Islet precursor cell (in vitro differentiated cells): Measurements from ENCODE around the gene TMPRSS15.

Experiments
- DNase-seq: peaks from one replicate; pipeline ENCODE4 v3.0.0-alpha.2; 2018

TMPRSS15 gene

DNA sequence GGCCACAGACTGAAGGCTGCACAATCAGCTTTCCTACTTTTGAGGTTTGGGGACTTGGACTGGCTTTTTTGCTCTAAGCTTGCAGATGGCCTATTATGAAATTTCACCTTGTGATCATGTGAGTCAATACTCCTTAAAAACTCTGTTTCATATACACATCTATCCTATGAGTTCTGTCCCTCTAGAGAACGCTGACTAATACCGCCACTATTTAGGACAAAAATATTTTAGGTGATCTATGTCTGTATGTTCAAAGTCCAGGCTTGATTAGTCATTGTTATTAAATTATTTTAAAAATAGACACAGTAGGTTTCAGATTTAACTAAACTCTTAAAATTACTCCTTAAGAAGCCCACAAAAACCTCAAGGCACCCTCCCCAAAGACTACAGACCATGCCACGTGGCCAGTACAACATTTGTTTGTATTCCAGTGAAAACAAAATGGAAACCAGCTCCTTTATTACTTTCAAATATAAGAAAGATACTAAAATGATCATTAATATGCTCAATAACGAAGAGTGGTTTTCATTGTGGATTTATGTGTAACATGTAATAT lies 63.1 kb downstream of the TMPRSS15 start:
- no peak for DNase-seq

DNA sequence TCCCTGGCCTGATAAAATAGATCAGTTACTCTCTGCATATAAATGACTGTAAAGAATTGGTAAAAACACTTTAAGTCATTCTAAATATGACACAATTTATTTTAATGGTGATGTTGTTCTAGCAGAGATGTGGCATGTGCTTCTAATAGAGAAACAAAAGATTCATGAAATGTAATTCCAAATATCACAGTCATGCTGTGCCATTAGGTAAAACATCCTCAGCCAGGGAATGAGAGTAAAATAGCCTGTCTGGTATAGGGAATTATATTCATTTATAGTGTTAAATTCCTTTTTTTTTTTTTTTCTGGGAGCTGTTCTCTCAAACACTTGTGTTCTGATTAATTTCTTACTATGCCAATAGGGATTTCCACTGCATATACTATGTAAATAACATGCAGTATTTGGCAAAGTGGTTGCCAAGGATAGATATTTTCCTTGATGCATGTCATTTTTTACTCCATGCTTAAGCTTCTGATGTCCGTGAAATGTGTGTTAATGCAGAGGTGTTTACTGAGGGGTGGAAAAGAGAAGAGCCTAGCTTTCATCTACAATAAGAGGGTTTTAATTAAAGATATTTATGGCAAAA lies 67.8 kb downstream of the TMPRSS15 start:
- no peak for DNase-seq

DNA sequence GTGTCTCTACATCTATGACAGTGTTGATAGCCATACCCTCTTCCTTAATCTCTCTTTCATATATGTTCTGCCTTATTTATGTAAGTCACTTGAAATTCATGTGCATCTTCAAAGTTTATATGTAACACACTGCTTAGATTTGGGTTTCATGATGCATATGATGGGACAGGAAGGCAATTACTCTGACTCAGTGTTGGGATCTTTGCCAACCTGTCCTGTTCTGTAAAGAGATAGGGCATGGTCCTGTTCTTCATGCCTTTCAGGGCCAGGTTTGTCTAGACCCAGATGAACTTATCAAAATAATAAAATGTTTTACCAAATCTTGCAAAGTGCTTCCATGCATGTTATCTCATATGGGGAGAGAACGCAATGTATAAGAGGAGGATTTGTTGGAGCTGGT lies 69.5 kb downstream of the TMPRSS15 start:
- no peak for DNase-seq

DNA sequence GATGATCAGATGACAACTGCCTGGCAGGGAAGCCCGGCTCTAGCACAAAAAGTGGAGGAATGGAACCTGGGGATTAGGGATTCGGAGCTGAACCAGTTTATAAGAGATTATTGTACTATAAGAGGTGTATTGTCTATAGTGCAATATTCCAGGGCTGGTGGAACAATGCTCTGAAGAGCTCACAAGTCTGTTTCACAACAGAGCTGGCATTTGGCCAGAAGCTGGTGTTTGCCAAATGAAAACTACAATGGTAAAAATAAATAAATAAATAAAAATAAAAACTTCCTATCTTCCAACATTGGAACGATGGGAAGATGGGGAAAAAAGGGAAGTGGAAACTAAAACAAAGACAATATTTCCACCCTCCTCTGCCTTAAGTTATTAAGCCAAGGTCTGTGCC lies 85.4 kb downstream of the TMPRSS15 start:
- no peak for DNase-seq

DNA sequence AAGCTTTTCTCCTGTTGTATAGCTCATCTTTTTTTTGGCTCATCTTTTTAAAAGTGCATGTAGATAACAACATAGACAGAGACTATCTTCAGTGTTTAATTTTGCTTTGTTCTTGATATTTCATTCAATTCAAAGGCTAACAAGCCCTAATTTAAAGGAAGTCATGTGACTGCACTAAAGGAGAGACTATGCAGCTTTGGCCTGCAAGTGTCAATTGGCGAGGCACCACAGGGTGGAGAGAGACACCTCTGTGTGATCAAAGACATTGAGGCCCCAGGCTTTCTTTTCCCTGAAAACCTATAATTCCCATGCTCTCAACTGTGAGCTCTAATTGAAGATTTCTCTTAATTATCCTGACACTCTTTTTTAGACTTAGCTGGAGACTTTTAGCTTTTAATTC lies 105.4 kb downstream of the TMPRSS15 start:
- no peak for DNase-seq

DNA sequence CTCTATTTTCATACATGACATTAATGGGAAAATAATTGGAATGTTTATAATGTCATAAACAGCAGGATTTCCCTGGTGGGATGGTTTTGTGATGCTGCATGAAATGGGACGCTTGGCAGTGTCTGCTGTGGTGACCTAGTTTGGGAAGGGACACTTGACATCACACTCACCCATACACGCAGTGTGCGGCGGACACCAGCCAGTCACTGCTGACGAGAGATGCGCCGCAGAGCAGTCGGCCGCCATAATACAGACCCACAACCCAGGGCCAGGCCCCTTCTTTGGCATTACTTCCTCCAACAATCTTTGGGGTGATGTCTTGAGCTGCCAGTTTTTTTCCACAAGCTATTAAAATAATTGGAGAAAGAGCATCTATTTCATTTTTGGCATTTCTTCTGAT lies 109.5 kb downstream of the TMPRSS15 start:
- no peak for DNase-seq

DNA sequence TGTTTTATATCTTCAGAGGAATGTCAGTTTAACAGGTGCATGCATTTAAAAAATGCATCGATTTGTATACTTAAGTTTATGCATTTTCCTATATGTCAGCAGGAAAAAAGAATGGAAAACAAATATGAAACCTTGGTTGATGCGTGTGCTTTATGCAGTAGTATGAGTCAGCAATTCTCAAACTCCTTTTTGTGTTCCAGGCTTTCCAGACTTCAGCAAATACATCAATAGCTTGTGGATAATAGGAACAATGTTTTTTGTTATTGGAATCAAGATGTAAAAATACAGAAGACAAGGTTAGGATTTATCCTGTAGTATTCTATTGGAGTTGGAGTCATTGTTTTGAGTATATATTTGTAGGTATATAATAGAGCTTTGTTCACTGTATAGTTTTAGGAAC lies 113.7 kb downstream of the TMPRSS15 start:
- no peak for DNase-seq

DNA sequence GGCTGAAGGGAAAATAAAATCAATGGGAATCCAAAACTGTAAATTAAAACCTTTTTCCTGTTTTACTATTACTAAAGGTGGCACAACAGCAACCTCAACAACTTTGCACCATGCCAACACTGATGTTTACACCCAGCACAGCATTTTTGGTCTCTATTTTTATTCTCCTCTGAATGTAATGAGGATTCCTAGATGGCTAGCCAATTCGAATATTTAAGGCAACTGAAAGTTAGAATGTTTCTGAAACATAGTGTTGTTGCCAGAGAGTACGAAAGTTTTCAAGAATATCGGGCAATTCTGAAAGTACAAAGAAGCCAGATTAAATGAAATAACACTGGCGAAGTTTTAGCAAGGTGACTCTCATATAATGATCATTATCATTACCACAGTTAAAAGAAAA lies 118.2 kb downstream of the TMPRSS15 start:
- no peak for DNase-seq

DNA sequence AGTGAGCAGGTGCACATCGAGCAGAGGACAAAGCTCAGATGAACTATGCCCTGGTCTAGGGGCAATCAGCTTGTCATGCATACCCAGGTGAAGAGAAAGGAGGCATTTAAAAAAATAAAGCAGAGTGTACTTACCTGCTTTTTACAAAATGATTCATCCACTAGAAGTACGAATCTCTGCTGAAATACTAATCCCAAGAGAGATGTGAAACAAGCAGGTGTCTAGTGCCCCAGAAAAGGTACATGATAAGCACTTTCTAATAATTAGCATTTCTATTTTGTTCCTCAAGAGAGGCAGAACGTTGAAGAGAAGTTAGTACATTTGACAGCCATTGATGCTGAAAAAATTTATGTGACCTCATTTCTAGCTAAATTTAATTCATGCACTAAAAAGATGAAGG lies 127.8 kb downstream of the TMPRSS15 start:
- no peak for DNase-seq

DNA sequence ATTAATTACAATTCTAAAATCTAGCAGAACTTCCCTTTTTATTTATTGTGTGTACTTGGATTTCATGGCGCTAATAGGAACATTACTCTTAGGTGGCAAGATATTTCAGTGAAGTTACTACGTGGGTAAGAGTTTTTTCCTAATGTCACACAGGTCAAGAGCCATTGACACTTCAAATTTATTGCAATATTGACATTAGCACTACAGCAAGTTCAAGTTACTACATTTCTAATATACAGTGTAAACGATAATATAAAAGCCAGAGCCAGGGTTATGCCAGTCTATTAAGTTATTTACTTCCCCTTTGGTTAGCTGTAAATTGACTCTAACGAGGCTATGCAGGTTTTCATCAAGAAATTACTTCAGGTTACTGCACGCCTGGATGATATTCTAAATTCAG lies 129.2 kb downstream of the TMPRSS15 start:
- DNase-seq: no peak

DNA sequence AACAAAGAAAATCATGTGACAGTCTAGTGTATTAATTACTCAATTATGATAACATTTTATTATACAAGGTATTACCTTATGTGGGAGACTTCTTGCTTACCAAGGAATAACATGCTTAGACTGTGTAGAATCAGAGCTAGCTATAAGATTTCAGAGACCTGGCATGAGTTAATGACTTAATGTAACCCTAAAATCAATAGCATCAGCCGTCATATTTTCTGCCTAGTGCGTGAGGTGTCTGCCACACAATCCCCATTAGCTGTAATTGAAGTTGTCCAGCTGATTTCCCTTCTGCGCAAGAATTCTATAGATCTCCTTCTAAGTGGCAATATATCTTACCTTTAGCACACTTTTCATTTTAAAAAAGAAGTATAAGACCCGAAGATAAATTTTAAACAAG lies 130.2 kb downstream of the TMPRSS15 start:
- DNase-seq: no peak

DNA sequence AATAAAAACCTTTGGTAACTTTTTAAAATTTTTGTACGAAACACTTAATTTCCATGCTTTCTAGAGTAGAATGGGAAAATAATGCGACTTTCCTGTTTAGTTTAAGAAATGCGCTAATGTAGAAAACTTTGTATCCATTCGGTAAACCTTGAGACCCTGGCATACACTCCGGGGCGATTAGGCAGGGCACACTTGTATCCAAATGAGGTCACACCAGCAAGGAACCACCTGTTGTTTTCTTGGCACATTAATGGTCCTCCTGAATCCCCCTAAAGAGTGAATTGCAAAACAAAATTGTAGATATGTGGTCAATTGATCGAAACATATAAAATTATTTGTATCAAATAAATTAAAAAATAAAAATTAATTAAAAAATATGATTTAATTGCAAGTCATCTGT lies 133.7 kb downstream of the TMPRSS15 start:
- no peak for DNase-seq

DNA sequence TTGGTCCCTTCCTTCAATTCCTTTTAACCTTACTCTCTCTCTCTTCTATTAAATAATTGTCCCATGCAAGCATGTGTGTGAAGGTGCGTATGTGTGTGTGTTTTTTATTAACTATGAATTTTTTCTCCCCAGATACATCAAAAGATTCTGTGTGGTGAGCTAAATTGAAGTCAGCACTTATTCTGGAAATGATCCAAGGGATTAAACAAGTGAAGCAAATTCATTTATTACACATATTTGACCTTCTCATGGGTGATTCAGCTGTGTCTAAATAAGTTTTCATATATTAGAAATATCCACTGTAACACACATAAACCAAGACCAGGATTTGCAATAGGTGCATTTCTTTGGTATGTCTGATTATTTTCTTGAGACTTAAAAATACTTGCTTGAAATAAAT lies 134.7 kb downstream of the TMPRSS15 start:
- no peak for DNase-seq

DNA sequence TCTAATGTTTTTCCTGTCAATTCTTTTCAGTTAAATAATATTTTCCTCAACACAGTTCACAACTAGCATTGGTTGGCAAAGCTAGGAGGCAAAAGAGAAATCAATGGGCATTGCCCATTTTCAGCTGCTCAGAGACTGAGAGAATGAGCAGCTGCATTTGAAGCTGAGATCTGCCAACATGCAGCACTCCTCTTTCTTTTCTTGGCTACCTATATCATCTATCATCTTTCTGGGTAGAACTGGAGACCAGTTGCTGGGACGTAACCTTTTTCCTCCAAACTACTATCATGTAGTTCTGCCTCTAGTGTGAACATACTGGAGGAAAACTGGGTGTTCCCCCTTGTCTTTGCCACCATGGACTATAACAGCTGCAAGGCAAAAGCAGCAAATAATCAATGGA lies 136.1 kb downstream of the TMPRSS15 start:
- DNase-seq: no peak

DNA sequence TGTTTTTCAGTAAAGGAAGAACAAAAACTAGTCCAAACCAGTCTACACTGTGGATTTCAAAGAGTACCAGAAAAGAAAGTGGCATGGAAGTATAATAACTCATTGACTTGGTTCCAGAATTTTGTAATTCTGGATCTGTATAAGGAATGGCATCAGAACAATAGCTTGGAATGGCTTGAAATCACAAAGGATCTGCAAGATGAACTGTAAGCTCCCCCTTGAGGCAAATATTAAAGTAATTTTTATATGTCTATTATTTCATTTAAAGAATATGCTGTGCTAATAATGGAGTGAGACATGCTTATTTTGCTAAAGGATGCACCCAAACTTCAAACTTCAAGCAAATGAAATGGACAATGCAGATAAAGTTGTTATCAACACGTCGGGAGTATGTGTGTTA lies 137.6 kb downstream of the TMPRSS15 start:
- no peak for DNase-seq

DNA sequence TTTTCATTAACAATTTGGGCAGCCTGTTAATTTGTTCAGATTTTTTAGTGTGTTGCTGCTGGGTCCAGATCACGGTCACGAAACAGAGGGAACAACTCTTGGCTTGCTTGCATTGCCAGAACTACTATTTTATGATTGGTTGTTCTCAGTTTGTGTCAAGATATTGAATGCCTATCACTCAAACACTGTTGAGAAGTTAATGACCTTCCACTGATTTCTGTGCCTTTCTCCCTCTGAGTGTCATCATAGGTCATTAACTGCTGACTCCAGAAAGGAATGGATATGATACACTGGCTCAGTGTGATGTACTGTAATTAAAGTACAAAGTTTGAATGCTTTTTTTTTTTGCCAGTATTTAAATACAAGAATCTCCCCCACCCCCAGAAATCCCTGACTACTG lies 149.8 kb downstream of the TMPRSS15 start:
- no peak for DNase-seq

DNA sequence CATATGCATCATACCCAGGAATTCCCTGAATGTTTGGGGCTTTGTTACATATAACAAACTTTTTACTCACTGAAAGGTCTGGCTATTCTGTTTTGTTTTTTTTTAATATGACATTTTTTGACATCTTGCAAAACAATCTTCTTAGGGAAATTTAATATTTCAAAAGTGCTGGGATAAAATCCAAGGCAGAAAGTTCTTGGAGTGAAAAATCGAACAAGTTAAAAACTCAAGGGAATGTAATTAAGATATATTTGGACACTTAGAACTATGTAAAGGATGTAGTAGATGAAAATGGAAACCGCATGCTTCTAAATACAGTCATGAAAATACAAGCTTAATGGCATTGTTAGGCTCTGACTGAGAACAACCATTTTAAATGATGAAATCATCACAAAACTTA lies 150.4 kb downstream of the TMPRSS15 start:
- no peak for DNase-seq

DNA sequence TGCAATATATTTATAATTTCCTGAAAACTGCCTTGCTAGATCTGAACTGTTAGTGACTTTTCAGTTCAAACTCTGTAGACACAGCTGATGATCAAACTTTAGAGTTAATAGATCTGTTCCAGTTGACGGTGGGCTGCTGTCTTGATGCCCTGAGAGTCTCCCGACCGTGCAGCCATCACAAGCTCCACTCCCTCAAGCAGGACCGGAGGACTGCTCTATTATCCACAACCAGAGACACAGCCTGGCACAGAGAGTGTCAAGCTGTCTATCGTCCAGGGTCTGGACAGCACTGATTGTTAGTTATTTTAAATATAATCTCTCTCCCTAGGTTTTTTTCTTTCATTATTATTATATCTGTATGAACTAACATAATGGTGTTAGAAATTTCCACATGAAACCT lies 150.9 kb downstream of the TMPRSS15 start:
- DNase-seq: no peak

DNA sequence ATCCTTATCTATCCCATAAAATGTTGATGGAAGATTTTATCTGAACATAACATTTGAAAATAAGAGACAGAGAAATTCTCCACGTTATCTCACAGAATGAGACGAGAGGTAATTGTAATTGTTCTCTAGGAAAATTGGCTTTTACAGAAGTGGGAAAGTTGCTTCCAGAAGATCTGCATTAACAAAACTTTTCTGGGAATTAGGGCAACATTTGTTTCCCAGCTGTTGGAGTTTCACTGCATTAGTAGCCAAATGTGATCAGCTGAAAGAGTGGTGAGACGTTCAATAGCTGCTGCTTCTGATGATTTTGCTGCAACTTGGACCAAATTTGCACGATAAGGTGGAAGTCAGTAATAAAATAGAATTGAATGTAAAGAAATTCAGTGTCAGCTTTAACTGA lies 151.3 kb downstream of the TMPRSS15 start:
- no peak for DNase-seq

DNA sequence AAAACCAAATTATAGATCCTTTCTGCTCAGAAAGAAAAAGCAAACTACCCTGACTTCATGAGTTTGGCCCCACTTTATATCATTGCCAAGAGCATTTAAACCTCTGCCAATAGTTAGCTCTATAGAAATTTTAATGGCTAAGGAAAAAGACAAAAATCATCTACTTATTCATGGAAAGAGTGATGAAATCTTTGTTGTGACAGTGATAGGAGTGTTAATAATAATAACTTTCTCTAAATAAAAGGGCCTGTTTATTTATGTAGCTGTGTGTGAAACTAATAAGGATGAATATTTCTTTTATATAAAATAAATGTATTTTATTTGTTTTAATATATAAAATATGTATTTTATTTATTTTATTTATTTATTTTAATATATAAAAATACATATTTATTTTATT lies 152.5 kb downstream of the TMPRSS15 start:
- DNase-seq: no peak

DNA sequence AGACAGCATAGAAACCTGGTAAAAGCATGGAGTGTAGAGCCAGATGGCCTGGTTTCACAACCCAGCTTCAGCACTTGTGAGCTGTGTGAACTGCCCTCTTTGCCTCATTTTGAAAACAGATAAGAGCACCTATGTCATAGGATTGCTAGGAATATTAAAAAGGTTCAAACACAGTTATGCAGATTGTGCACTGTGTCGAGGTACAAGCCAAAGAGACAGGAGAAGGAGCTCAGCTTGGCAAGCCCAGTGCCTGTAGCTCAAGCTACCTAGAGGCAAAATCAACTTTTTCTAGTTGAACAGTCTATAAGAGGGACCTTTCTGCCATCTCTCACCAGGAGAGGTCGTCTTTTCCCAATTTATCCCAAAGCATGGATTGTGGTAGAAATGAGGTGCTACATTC lies 153.9 kb downstream of the TMPRSS15 start:
- no peak for DNase-seq

DNA sequence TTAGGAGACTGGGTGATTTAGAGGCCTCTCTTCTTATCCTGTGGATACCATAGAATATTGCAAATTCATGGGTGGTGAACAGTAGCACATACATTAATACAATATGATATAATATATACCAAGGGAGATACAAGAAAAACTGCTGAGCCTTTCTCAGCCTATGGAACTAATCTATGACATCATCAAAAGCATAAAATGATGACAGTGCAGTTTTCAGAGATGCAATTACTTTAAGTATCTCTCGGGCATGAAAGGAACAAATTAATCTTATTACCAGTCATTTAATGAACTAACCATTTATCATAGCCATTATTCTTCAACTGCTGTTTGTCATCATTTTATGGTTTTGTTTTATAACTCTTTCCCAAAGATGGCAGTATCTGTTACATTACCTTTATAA lies 155.4 kb downstream of the TMPRSS15 start:
- no peak for DNase-seq

DNA sequence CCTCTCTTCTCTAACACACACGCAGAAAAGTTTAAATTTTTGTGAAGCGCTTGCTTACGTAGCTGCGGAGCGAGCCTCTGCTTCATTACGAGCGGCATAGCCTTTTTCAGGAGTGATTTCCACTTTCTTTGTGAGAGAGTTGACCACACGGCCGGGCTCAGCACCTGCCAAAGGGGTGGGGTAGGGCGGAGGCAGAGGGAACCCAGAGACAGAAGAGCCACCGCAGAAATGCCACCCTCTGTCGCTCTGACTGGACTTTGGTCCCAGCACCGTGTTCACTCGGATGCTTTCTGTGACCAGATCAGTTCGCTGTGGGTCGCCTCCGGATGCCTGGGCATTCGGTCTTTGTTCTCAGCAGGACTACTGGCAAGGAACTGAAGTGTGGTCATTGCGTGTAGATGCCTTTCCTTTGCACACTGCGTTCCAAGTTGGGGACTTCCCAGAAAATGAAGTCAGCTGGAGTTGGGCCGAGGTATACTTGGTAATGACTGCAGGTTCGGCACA lies 158.1 kb downstream of the TMPRSS15 start:
- no peak for DNase-seq

DNA sequence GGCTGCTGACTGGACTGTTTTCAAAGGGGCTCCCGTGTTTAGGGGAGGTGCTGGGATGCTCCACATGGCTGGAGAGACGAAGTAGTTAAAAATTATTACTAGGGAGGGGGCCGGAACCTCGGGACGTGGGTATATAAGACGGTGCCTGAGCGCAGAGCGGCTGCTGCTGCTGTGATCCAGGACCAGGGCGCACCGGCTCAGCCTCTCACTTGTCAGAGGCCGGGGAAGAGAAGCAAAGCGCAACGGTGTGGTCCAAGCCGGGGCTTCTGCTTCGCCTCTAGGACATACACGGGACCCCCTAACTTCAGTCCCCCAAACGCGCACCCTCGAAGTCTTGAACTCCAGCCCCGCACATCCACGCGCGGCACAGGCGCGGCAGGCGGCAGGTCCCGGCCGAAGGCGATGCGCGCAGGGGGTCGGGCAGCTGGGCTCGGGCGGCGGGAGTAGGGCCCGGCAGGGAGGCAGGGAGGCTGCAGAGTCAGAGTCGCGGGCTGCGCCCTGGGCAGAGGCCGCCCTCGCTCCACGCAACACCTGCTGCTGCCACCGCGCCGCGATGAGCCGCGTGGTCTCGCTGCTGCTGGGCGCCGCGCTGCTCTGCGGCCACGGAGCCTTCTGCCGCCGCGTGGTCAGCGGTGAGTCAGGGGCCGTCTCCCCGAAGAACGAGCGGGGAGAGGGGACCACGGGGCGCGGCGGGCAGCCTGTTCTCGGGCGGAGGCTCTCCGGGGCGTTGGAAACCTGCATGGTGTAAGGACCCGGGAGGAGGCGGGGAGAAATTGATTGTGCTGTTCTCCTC lies 158.7 kb downstream of the TMPRSS15 start, which contains the start of gene CHODL:
Gene CHODL, plus strand, starts transcription at position 163 of the 793 bp plus-strand sequence. Its CDS starts 391 bp downstream, at position 554.
- peak; percentile 55 for DNase-seq
